Measurements from ENCODE around the gene FZD10.

The FZD10 gene

DNA sequence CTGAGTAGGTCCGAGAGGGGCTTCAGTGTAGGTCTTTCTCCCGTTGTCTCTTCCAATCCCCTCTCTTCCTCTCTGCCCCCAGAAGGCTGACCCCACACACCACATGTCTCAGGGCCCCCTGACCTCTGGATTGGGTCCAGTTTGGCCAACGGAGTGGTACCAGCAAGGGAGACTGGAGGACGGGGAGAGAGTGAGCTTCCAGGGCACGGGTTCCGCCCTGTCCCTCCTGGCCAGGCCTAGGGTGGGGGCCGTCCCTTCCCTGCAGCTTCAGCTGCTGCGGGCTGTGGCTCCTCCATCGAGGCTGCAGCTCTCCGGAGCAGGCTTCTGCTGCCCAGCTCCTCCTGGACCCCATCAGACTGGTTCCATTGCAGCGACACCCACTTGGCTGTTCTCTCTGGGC is 17.4 kb downstream of the FZD10 start:
- no peak for DNase-seq (ENCODE audit: low read depth)

- no peak for DNase-seq (ENCODE audit: low read depth)
These were observed 18.9 kb downstream of the FZD10 start for GRCh38 chr12:130181211-130181610.

DNA sequence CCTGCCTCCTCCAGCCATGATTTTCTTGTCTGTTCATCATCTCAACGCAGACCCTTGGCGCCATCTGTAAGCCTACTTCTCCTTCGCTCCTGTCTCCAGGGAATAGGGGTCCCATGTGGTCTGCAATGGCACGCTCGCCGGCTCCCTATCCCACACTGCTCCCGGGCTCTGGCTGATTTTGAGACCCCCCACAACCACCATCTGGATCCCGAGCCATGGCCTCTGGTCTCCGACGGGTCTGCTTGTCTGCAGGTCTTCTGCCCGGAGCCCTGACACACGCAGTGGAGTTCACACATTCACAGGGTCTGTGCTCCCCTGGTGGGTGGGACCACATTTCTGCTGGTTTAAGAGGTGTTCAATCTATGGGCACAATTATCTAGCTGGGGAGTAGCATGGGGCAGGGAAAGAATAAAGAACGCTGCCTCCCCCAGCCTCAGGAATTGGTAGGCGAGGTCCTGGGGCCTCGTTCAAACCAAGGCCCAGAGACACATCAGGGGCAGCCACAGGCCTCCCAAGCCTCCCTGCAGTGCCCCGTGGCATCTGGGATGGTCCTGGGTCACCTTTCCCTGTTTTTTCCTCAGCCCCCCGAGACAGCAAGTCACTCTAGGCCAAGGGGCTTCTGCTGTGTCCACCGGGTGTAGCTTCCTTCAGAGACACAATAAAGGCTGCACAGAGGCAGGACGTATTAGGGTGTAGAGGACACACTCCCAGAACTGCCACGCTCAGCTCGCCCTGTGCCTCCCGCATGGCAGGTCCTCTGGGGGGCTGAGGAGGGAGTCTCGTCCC is 21.5 kb downstream of the FZD10 start:
- DNase-seq (ENCODE audit: low read depth): no peak

DNA sequence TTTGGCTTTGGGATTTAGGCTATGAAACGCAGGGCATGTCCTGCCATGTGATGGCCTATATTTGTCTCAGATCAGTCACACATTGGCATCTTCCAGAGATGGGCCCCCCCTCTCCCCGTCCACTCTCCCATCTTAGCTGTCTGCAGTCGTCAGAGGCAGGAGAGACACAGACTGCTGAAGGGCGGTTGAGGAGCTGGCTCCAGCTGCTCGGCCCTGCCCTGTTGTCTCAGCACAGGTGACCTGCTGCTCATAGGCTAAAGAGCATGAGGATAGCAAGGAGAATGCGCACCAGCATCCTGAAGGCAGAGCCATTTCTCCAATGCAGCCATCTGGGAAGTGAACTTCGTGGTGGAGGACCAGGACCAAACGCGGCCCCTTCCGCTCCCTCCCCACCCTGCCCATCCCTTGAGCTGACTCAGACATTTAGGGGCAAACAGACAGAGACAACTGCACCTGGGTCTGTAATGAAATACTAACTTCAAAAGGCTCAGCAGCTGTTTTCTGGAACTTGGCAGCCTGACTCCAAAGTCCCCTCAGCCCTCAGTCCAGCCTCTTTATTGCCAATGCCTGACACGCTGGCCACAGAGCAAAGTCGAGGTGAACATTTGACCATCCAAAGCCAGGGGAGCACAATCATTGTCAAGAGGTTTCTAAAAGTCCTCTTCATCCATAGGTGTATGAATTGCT is 22.3 kb downstream of the FZD10 start:
- DNase-seq (ENCODE audit: low read depth): no peak

DNA sequence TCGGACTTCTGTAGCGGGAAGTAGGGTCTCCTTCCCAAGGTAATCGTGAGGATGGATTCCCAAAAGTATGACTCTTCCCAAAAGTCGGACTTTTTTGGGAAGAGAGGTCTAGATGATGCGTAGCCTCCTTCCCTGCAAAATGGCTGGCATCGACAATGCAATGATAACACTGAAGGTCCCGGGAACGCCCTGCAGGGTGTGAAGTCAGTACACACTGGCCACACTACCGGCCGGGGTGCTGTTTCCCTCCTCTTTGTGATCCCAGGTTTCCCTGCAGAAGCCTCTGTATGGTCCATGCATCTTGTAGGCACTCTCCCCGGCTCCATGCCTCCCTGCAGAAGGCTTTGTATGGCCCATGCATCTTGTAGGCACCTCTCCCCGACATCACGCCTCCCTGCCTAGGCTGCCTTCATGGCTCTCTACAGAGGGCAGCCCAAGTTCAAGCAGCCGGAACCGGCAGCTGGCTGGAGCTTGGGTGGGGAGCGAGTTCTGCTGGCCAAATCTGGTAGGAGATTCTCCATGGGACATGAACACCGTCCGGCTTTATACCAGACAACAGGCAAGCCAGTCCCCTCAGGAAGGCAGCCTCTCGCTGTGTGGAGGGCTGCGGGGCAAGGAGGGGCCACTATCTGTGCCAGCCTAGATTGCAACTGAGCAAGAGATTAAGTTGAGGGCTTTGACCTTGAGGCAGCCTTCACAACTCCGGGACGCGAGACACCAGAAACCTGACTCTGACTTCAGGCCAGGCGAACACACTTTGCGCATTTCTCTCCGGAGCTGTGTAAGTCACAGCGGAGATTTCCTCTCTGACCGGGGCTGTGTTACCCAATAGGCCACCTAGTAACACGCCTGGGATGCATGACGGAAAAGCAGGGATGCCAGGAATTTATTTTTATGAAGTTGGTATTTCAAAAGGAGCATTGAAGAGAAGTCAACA is 23.5 kb downstream of the FZD10 start:
- DNase-seq (ENCODE audit: low read depth): no peak

DNA sequence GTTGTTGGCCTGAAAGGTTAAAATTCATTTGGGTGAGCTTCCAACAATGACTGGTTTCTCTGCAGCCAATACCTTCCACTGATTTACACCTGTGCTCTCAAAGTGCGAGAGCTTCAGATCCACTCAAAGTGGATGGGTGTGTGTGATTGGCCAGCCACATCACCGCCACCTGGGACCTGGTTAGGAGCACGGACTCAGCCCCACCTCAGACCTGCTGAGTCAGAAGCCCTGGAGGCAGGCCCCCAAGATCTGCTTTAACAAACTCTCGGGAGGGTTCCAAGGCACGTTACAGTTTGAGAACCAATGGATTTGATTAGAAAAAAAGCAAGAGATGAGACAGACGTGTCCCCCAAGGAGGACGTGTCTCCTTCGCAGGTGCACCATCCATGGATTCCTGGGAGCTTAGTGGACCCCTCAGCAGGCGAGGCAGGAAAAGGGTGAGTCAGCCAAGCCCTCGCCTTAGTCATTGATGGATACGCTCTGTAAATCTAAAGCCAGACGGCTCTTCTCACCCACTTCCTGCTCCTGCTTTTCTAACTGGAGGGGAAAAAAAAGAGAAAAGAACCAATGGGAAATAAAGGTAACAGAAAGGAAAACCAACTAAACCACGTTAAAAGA is 24.5 kb downstream of the FZD10 start:
- DNase-seq (ENCODE audit: low read depth): no peak

- no peak for DNase-seq (ENCODE audit: low read depth)
These were observed 30.5 kb downstream of the FZD10 start for GRCh38 chr12:130192642-130193345.

DNA sequence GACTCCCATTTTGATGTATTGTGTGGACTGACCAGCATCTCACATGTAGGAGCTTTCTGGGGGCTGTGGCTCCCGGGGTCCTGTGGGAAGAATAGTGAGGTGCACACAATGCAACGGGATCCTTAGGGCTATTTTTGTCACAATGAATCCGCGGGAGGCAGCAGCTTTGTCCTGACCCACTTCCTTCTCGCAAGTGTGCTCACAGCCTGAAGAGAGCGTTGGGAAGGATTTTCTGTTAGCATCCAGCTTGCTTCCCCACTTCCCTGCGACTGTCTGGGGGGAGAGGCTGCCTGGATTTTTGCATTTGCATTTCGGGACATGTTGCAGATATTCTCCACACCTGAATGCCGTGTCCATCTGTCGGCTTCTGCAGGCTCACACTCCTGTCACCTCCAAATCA is 31.9 kb downstream of the FZD10 start:
- no peak for DNase-seq (ENCODE audit: low read depth)

DNA sequence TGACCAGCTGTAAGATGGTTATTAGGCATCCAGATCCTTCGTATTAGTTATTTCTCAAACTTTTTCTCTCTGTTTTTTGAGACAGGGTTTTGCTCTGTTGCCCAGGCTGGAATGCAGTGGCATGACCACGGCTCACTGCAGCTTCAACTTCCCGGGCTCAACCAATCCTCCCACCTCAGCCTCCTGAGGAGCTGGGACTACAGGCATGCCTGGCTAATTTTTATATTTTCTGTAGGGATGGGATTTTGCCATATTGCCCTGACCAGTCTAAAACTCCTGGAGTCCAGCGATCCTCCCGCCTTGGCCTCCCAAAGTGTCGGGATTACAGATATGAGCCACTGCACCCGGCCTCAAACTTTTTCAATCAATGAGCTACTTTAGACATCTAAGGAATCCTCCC is 33.1 kb downstream of the FZD10 start:
- no peak for DNase-seq (ENCODE audit: low read depth)

GRCh38 chr12:130195776-130196175 is 33.5 kb downstream of the FZD10 start:
- no peak for DNase-seq (ENCODE audit: low read depth)

DNA sequence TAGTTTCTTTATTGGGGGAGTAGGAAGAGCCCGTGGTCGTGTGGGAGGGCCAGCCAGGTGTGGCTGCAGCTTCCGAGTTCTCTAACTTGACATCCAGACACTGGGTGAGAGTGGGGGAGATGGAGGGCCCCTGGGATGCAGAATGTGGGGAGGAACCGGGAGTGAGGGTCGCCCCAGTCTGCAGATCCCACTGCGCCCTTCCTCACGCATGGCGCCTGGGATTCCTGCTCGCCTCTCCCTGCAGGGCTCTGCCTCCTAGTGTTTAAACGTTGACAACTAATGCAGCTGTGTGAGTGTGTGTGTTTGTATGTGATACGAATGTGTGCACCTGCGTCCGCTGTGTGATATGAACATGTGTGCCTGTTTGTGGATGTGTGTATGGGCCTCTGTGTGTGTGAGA is 34.6 kb downstream of the FZD10 start:
- no peak for DNase-seq (ENCODE audit: low read depth)

GRCh38 chr12:130198026-130198662 is 35.9 kb downstream of the FZD10 start:
- DNase-seq (ENCODE audit: low read depth): no peak

DNA sequence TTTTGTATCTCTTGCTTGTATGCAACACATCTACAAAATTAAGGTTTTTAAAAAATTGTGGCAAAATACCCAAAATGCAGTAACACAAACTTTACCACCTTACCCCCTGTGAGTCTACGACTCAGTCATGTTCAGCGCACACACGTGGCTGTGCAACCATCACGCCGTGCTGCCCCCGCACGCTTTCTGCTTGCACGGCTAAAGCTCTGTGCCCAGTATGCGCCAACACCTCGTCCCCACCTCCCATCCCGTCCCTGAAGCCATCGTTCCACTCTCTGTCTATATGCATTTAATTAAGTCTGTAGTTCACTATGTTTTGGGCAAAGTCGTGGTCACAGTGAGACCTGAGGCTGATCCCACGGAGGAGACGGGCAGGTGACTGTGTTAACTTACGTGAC is 36.4 kb downstream of the FZD10 start:
- DNase-seq (ENCODE audit: low read depth): no peak

DNA sequence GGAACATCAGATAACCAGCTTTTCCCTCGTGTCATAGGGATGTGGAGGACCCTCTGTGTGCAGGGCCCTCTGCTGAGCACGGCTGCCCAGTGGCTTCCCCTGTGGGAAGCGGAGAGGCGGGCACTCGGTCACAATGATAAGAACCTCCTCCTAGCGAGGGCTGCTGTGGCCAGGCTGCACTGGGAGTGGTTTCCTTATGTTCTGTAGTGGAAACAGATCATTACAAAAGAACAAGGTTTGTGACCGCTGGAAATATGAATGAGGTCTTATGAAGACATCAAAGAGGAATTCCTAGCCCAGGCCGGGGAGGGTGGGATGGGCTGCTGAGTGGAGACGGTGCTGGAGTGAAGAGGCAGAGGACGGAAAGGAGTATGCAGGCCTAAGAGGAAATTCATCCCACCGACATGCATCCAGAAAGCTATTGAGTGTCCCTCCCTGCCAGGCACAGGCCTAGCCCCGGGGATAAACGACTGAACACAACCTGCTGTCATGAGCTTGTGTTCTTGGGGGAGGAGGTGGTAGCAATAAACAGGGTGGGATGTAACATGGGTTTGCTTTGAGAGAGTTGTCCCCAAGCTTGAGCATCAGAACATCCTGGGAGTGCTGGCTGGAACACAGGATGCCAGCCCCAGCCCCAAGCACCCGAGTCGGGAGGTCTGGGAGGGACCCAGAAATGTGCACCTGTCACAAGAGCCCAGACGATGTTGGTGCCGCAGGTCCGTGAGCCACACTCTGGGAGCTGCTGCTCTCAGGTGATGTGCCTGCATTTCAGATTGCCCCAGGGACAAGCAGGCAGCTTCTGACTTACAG is 37.5 kb downstream of the FZD10 start:
- DNase-seq (ENCODE audit: low read depth): no peak

- no peak for DNase-seq (ENCODE audit: low read depth)
These were observed 38.2 kb downstream of the FZD10 start for GRCh38 chr12:130200445-130200844.

GRCh38 chr12:130201037-130201436 is 38.8 kb downstream of the FZD10 start:
- no peak for DNase-seq (ENCODE audit: low read depth)

- no peak for DNase-seq (ENCODE audit: low read depth)
These were observed 39.9 kb downstream of the FZD10 start for GRCh38 chr12:130202201-130202600.

GRCh38 chr12:130203151-130203550 is 40.9 kb downstream of the FZD10 start:
- no peak for DNase-seq (ENCODE audit: low read depth)

DNA sequence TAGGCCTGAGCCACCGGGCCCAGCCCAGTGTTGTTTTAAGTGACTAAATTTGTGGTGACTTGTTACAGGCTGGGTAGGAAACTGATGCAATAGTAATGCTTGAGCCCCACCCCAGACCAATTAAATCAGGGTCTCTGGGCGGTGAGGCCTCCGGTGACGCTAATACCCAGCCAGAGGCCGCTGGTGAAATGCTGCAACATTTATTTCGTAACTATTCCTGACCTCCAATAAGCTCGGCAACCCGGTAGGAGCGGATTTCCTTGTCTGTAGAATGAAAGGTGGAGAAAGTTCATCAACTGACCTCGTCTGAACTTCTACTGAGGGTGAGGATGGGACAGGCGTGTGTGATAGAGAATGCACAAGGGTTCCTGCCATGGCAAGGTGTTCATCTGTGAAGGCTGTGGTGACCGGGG is 42.3 kb downstream of the FZD10 start:
- no peak for DNase-seq (ENCODE audit: low read depth)

GRCh38 chr12:130205495-130205894 is 43.2 kb downstream of the FZD10 start:
- no peak for DNase-seq (ENCODE audit: low read depth)
